Gastroesophageal sphincter (tissue), 4 donors: ENCODE data around the gene PMFBP1. TPM values are rescaled to one million over a fixed set of nuclear protein-coding genes. Genes with fewer than 3 reads are reported as not detected.

ENCODE experiments used
- ATAC-seq: fragments of 150-250 bp; one replicate; pipeline ENCODE4 v1.9.1; 2016; ENCODE audit warnings: mild to moderate bottlenecking, moderate library complexity
- H3K27ac ChIP-seq, 4 donors: fragments of 200-600 bp; sonication (generic) in 3 of 4; 1 replicate in 3 of 4; 2 replicates in 1 of 4; pipeline ENCODE4 v1.5.1; 2016 to 2019
- H3K27me3 ChIP-seq: fragments of 200-600 bp; sonication (generic); one replicate; pipeline ENCODE4 v1.5.1; 2019
- H3K36me3 ChIP-seq, 2 donors: fragments of 200-600 bp; sonication (generic); one replicate each; pipeline ENCODE4 v1.5.1; 2019; ENCODE audit warnings: control low read depth in 1 of 2
- H3K4me1 ChIP-seq, 3 donors: fragments of 200-600 bp; sonication (generic); 1 replicate in 2 of 3; 2 replicates in 1 of 3; pipeline ENCODE4 v1.5.1; 2016 to 2019; ENCODE audit warnings: control low read depth in 2 of 3
- H3K4me3 ChIP-seq, 2 donors: fragments of 200-600 bp; sonication (generic); one replicate each; pipeline ENCODE4 v1.5.1; 2019; ENCODE audit warnings: mild to moderate bottlenecking in 1 of 2, moderate library complexity in 1 of 2
- H3K9me3 ChIP-seq, 3 donors: fragments of 200-600 bp; sonication (generic); one replicate each; pipeline ENCODE4 v1.5.1; 2017 to 2019; ENCODE audit warnings: control low read depth in 2 of 3
- CTCF ChIP-seq, 4 experiments: fragments of 200-600 bp in 2 of 4; fragments of 450-650 bp in 2 of 4; sonication (generic) in 1 of 4; IDR thresholded peaks; one replicate each; pipeline ENCODE4 v1.5.1; 2017 to 2019; ENCODE audit warnings: antibody characterized with exemption in 4 of 4, mild to moderate bottlenecking in 2 of 4, moderate library complexity in 2 of 4
- EP300 ChIP-seq: sonication (generic); formaldehyde crosslinking; IDR thresholded peaks from one replicate; pipeline ENCODE4 v1.6.1; 2017; ENCODE audit warnings: antibody characterized with exemption, mild to moderate bottlenecking
- POLR2A ChIP-seq, 2 donors: fragments of 450-650 bp; IDR thresholded peaks; one replicate each; pipeline ENCODE4 v1.6.1; 2017; ENCODE audit warnings: antibody characterized with exemption in 2 of 2, mild to moderate bottlenecking in 2 of 2, moderate library complexity in 1 of 2
- POLR2AphosphoS5 ChIP-seq: sonication (generic); formaldehyde crosslinking; IDR thresholded peaks from one replicate; pipeline ENCODE4 v1.6.1; 2017; ENCODE audit warnings: antibody characterized with exemption
- WGBS, 2 donors: methylation state at CpG; one replicate each; pipeline ENCODE4 v1.1.5; 2018; ENCODE audit warnings: low coverage in 1 of 2; 5-methylcytosine and 5-hydroxymethylcytosine counted together
- total RNA-seq, 4 donors: library from RNA; depleted of rRNA; stranded (reverse); fragments of >200 nt; gene quantifications; one replicate each; pipeline ENCODE4 v1.1.0, GENCODE V29; 2016

The PMFBP1 gene
- total RNA-seq, 4 donors from 2014 or later, result 0.16 to 0.81 (median 0.39) TPM; not detected in 1

- 85 to 93% methylated on average over 3 to 4 of the region's 4 CpGs for WGBS, 2 donors
- ATAC-seq, result no peak
- Histone ChIP-seq H3K27me3 (no peaks in the 10 kb centered on the region), H3K9me3 (no peaks in the 10 kb centered on the region), H3K36me3 (no peaks in the 10 kb centered on the region), H3K4me1 (no peaks in the 10 kb centered on the region), H3K27ac (no peak overlapping the region), H3K4me3 (no peak overlapping the region)
- TF ChIP-seq CTCF (IDR thresholded peaks at IDR 0.05), result no peak
- no peak for TF ChIP-seq EP300
- TF ChIP-seq POLR2A (IDR thresholded peaks at IDR 0.05), result no peak
- no peak for TF ChIP-seq POLR2AphosphoS5
Observed at GRCh38 chr16:72188541-72188940, 16.6 kb upstream of the PMFBP1 start.

DNA sequence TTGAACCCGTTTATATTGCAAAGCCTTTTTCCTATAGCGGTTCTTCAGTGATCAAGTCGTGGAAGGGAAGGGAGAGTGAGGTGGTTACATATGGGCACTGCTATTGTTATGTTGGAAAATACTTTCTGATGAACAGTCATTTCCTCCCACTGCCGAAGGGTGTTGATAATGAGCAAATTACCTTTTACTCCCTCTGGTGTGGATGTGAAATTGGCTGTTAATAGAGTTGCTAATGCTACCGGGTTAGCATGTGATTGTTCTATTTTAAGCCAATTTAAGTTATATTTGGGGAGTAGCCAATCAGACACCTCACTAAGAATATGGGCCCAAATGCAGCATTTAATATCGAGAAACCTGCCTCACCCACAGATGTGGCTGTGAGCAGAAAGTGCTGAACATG is 15.6 kb upstream of the PMFBP1 start:
- H3K27me3 ChIP-seq, result no peaks in the 10 kb centered on the region
- H3K36me3 ChIP-seq, result no peaks in the 10 kb centered on the region
- H3K4me3 ChIP-seq, result no peak overlapping the region
- no peak for ATAC-seq
- H3K27ac ChIP-seq, result no peak overlapping the region
- H3K9me3 ChIP-seq, result no peaks in the 10 kb centered on the region
- no peaks in the 10 kb centered on the region for H3K4me1 ChIP-seq
- 75 to 83% methylated on average over 4 to 6 of the region's 6 CpGs for WGBS, 2 donors
- TF ChIP-seq CTCF (IDR thresholded peaks at IDR 0.05) (no peak), EP300 (no peak), POLR2A (IDR thresholded peaks at IDR 0.05) (no peak)

- no peaks in the 10 kb centered on the region for H3K36me3 ChIP-seq
- no peaks in the 10 kb centered on the region for H3K27me3 ChIP-seq
- TF ChIP-seq EP300, result no peak
- TF ChIP-seq POLR2A (IDR thresholded peaks at IDR 0.05), result no peak
- TF ChIP-seq CTCF (IDR thresholded peaks at IDR 0.05), result no peak
- TF ChIP-seq POLR2AphosphoS5, result no peak
- H3K4me1 ChIP-seq, result no peaks in the 10 kb centered on the region
- ATAC-seq, result no peak
- no peak overlapping the region for H3K4me3 ChIP-seq
- no peak overlapping the region for H3K27ac ChIP-seq
- no peaks in the 10 kb centered on the region for H3K9me3 ChIP-seq
Observed at GRCh38 chr16:72182976-72183375, 11.0 kb upstream of the PMFBP1 start.

- 26 to 48% methylated on average over 4 of the region's 5 CpGs for WGBS, 2 donors
- H3K4me1 ChIP-seq, result no peaks in the 10 kb centered on the region
- H3K9me3 ChIP-seq, result no peaks in the 10 kb centered on the region
- no peak overlapping the region for H3K27ac ChIP-seq
- H3K36me3 ChIP-seq, result no peaks in the 10 kb centered on the region
- TF ChIP-seq EP300 (no peak), POLR2A (IDR thresholded peaks at IDR 0.05) (no peak), CTCF (IDR thresholded peaks at IDR 0.05) (no peak), POLR2AphosphoS5 (no peak)
- no peaks in the 10 kb centered on the region for H3K27me3 ChIP-seq
- H3K4me3 ChIP-seq, result no peak overlapping the region
- ATAC-seq, result no peak
Observed at GRCh38 chr16:72179204-72179970, 7.4 kb upstream of the PMFBP1 start.

DNA sequence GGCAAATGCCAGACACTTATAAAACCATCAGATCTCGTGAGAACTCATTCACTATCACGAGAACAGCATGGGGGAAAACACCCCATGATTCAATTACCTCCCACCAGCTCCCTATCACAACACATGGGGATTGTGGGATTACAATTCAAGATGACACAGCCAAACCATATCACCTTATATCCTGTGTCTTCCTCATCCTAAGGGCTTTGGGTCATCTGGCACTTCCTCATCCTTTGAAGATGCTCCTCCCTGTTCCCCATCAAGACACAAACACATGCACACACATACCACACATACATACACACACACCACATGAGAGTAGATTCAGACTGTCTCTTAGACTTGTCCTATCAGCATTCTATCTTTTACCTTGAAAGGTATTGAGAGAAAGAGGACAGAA is 2.8 kb upstream of the PMFBP1 start:
- Histone ChIP-seq H3K4me1 (no peaks in the 10 kb centered on the region), H3K9me3 (no peaks in the 10 kb centered on the region), H3K36me3 (no peaks in the 10 kb centered on the region), H3K27me3 (no peaks in the 10 kb centered on the region), H3K27ac (no peak overlapping the region), H3K4me3 (no peak overlapping the region)
- WGBS, 2 donors, result 69 to 85% methylated on average over 2 of the region's 2 CpGs
- no peak for TF ChIP-seq EP300
- TF ChIP-seq CTCF (IDR thresholded peaks at IDR 0.05), result no peak
- no peak for TF ChIP-seq POLR2A (IDR thresholded peaks at IDR 0.05)
- TF ChIP-seq POLR2AphosphoS5, result no peak
- ATAC-seq, result no peak
